ENCODE measurements around the gene CERT1.

- TF ChIP-seq CTCF (IDR thresholded peaks at IDR 0.05; ENCODE audit: borderline replicate concordance, extremely low read depth, low read length, poor library complexity, severe bottlenecking) (no peak), EZH2 (IDR thresholded peaks at IDR 0.05; ENCODE audit: borderline replicate concordance, low read depth, low read length, severe bottlenecking) (no peak)
Observed at GRCh38 chr5:75364571-75365280, 146.7 kb downstream of the CERT1 start.

Data from DND-41 (cell line).